ENCODE data around the gene MACROD2. TPM values are rescaled to one million over a fixed set of nuclear protein-coding genes. Genes with fewer than 3 reads are reported as not detected.

The MACROD2 gene
- total and polyA plus RNA-seq, 8 donors: 0.78 to 31.3 (median 10.9) TPM; not detected in 1

- Histone ChIP-seq H3K27ac (no peak overlapping the region), H3K4me3 (no peak overlapping the region), H3K27me3 (no peaks in the 10 kb centered on the region), H3K36me3 (no peaks in the 10 kb centered on the region), H3K9me3 (no peaks in the 10 kb centered on the region), H3K4me1 (no peaks in the 10 kb centered on the region)
- TF ChIP-seq EP300 (IDR thresholded peaks at IDR 0.05) (no peak), POLR2A (IDR thresholded peaks at IDR 0.05) (no peak), CTCF (IDR thresholded peaks at IDR 0.05) (no peak), POLR2AphosphoS5 (IDR thresholded peaks at IDR 0.05) (no peak)
- intact Hi-C loops (cut with DNase I; ENCODE audit: low total_unique reads): no loop called here
- 80 to 97% (median 90%) methylated on average over 3 of the region's 3 CpGs for WGBS, 5 donors
- no peak for DNase-seq
Observed at GRCh38 chr20:14599613-14600012, 604.3 kb downstream of the MACROD2 start.

- Histone ChIP-seq H3K27ac (no peak overlapping the region), H3K27me3 (no peaks in the 10 kb centered on the region), H3K4me1 (no peaks in the 10 kb centered on the region), H3K4me3 (no peak overlapping the region), H3K36me3 (no peaks in the 10 kb centered on the region), H3K9me3 (no peaks in the 10 kb centered on the region)
- no peak for DNase-seq
- WGBS, 5 donors: 46 to 67% (median 51%) methylated on average over 2 of the region's 2 CpGs
- intact Hi-C loops (cut with DNase I; ENCODE audit: low total_unique reads): no loop called here
- TF ChIP-seq POLR2AphosphoS5 (IDR thresholded peaks at IDR 0.05) (no peak), EP300 (IDR thresholded peaks at IDR 0.05) (no peak), POLR2A (IDR thresholded peaks at IDR 0.05) (no peak), CTCF (IDR thresholded peaks at IDR 0.05) (no peak)
Observed at GRCh38 chr20:14600527-14600926, 605.2 kb downstream of the MACROD2 start.

GRCh38 chr20:14604143-14604542, 608.8 kb downstream of the MACROD2 start:
- TF ChIP-seq EP300 (IDR thresholded peaks at IDR 0.05): no peak
- TF ChIP-seq CTCF (IDR thresholded peaks at IDR 0.05): no peak
- TF ChIP-seq POLR2AphosphoS5 (IDR thresholded peaks at IDR 0.05): no peak
- no peak for TF ChIP-seq POLR2A (IDR thresholded peaks at IDR 0.05)
- Histone ChIP-seq H3K9me3 (no peaks in the 10 kb centered on the region), H3K27me3 (no peaks in the 10 kb centered on the region), H3K4me3 (no peak overlapping the region), H3K36me3 (no peaks in the 10 kb centered on the region), H3K4me1 (no peaks in the 10 kb centered on the region), H3K27ac (no peak overlapping the region)
- intact Hi-C loops (cut with DNase I; ENCODE audit: low total_unique reads): no loop called here
- no peak for DNase-seq
- WGBS, 5 donors: 46 to 67% (median 59%) methylated on average over 1 of the region's 1 CpG

DNA sequence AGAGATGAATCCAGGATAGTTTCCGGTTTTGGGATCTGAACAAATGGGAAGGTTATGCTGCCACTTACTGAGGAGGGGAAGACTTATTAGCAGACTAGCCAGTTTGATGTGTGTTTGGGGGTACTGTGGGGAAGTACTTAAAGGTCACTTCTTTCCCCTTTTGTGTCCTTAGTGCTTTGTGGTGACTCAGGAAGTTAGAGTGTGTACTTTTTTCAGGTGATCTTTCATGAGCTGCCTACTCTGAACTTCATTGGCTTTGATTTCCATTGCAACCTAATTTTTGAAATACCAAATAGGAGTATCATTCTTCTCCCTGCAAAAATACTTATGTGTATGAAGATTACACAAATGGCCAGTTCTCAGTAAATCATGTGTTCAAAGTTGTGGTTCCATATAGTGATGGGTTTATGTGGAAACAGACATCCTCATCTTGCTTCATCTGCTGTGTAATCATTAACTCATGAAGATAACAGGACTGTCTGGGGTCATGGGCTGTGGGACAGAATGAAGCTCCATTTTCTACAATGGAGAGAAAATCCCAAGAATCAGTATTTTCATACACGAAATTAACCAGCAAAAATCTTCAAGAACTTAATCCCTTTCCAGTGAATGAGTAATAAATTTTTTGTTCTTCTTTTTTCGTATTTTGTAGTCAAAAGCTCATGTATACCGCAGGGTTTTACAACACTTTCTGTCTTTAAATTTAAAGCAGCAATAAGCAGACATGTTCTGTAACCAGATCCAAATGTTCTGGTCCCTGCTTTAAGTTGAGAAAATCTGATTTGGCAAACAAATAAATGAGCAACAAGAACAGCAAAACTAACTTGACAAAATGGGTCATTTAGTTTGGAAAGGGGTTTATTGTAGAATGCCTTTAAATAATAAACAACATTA, 614.3 kb downstream of the MACROD2 start:
- no peaks in the 10 kb centered on the region for H3K4me1 ChIP-seq
- intact Hi-C loops (cut with DNase I; ENCODE audit: low total_unique reads): no loop called here
- H3K27ac ChIP-seq: no peak overlapping the region
- TF ChIP-seq EP300 (IDR thresholded peaks at IDR 0.05): no peak
- no peak for TF ChIP-seq POLR2A (IDR thresholded peaks at IDR 0.05)
- no peak for TF ChIP-seq CTCF (IDR thresholded peaks at IDR 0.05)
- TF ChIP-seq POLR2AphosphoS5 (IDR thresholded peaks at IDR 0.05): no peak
- H3K9me3 ChIP-seq: no peaks in the 10 kb centered on the region
- no peaks in the 10 kb centered on the region for H3K27me3 ChIP-seq
- DNase-seq: no peak
- H3K4me3 ChIP-seq: no peak overlapping the region
- WGBS, 5 donors: 84 to 91% (median 87%) methylated on average over 4 of the region's 4 CpGs
- no peaks in the 10 kb centered on the region for H3K36me3 ChIP-seq
